SW480 (cell line): ENCODE data around the gene CDH24.
A peak's percentile ranks its signal among the peaks of the same experiment; 100 is the strongest.
"Not testable (repeated sequence)": the region's sequence is repeated elsewhere in the genome, so short reads cannot be mapped to it uniquely, and the experiment has no call there.

Source experiments
- DNase-seq: peaks from one replicate; pipeline ENCODE4 v3.0.0-alpha.2; 2016; ENCODE audit warnings: low spot score

The CDH24 gene

DNA sequence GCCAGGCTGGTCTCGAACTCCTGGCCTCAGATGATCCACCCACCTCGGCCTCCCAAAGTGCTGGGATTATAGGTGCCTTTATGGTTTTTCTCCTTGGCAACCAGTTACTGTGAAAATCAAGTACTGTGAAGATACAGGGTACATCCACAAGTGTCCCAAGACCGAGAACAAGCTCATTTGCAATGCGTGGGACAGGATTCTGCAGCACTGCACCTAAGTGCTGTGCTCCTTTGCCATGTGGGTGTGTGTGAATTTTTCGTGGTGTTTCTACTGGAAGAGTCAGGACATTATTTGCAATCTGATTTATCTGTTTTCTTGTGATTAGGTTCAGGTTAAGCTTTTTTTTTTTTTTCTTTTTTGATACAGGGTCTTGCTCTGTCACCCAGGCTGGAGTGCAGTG lies 40.2 kb downstream of the CDH24 start:
- no peak for DNase-seq

DNA sequence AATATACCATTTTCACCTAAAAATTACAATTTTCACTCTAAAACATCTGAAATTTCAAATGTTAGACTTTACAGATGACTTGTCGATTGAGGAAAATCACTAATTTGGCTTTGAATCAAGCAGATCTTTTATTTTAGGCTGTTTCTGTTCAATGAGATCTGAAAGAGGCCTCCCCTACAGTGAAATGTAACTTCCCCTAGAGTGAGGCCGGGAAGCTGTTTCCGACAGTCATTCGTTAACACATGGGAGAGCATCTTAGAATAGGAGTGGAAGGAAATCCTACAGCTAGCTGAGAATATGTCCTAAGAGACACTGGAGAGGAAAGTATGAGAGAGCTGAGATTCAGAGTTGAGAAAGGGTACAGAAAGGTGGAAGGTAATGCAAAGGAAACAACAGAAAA lies 41.7 kb downstream of the CDH24 start:
- DNase-seq = no peak

DNA sequence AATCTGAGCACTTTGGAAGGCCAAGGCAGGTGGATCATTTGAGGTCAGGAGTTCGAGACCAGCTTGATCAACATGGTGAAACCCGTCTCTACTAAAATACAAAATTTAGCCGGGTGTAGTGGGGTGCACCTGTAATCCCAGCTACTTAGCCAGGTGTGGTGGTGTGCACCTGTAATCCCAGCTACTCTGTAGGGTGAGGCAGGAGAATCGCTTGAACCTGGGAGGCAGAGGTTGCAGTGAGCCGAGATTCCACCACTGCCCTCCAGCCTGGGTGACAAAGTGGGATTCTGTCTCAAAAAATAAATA lies 43.6 kb downstream of the CDH24 start:
- DNase-seq = not testable (repeated sequence)

DNA sequence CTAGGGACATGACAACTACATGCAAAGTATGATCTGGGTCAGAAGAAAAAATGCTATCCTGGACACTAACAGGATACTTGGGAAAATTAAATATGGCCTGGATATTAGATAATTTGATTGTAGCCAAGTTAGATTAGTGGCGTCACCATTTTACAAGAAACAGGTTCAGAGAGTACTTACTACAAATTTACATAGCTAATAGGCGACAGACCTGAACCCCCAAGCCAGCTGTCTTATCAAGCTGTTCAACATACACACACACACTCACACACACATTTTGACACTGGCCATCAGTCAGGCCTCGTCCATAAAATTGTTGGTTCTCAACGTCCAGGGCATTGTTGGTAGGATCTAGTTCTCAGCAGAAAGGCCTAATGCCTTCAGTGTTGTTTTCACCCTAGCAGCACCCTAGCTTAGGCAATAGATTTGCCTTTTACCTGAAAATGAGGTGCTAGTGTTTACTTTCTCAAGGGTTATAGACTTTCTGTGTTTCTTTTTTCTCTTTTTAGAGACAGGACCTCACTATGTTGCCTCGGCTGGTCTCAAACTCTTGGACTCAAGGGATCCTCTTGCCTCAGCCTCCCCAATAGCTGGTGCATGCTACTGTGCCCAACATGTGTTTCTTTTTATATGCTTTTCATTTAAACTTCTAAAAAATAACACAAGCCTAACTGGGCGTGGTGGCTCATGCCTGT lies 44.1 kb downstream of the CDH24 start:
- DNase-seq = no peak

DNA sequence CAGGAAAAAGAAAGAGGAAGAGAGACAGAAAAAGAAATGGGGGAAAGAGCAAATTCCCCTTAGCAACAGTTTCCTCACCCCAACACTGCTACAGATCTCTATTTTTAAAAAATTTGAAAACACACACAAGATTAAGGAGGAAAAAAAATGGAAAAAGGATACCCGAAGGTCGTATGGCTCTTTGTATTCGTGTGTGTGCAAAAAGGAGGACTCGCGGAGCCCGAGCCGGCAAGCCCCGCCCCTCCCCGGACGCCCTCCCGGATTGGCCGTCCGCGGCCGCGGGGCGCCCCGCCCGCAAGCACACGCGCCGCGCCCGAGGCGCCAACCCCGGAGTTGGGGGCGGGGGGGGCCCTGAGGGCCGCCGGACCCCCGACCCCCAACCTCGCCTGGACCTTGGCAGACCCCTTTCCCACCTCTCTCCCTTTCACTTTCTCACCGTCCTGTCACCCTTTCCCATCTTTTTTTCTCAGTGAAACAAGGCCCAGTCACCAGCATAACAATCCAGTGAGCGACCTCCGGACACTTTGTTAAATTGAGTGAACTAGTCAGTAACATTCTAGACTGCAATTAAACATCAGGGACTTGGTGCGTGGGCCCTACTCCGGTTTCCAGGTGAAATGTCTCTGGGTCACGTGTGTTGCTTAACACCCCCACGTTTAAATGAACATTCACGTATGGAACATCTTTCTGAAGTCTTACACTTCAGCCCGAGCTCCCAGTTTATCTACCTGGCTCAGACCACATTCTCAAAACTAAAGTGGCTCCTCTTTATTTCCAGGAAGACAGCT lies 47.2 kb downstream of the CDH24 start, which contains the start of gene C14orf93:
Gene C14orf93 (minus strand): TSS at position 205 of the 788 bp plus-strand sequence. CDS start 11,120 bp downstream, outside the sequence.
- peak; percentile 69 for DNase-seq

DNA sequence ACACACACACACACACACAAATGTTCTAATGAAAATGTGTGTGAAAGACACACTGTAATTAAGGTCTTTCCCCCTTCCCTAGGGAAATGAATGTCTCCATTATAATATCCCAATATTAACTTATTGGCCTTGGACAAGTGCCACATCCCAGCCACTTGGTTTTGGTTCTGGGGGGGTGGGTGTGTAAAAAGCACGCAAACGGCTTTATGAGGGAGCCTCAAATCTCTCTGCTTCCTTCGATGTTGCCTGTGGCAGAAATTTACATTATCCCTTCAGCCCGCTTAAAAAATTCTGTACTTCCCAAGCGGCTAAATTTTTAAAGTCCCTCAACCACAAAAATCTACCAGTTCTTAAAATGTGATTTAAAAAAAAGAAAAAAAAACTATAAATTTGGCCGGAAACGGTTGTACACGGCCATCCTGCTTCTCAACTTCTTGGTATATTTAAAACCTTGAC lies 47.8 kb downstream of the CDH24 start:
- no peak for DNase-seq

DNA sequence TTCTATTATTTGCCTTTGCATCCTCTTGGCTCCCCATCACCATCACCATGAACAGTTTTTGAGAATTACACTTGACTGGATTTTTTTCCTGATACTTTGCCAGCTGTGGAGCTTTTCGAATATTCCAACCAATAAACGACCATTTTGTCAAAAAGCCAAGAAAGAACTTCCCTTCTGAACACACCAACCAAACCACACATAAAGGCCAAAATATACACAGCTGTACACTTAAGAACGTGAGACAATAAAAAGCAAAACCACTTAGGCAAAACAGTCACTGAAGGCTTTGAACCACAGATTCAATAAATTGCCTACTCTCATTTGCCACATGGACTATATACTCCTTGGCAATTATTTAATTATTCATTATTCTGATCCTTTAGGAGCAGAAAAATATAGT lies 48.5 kb downstream of the CDH24 start:
- DNase-seq = no peak

DNA sequence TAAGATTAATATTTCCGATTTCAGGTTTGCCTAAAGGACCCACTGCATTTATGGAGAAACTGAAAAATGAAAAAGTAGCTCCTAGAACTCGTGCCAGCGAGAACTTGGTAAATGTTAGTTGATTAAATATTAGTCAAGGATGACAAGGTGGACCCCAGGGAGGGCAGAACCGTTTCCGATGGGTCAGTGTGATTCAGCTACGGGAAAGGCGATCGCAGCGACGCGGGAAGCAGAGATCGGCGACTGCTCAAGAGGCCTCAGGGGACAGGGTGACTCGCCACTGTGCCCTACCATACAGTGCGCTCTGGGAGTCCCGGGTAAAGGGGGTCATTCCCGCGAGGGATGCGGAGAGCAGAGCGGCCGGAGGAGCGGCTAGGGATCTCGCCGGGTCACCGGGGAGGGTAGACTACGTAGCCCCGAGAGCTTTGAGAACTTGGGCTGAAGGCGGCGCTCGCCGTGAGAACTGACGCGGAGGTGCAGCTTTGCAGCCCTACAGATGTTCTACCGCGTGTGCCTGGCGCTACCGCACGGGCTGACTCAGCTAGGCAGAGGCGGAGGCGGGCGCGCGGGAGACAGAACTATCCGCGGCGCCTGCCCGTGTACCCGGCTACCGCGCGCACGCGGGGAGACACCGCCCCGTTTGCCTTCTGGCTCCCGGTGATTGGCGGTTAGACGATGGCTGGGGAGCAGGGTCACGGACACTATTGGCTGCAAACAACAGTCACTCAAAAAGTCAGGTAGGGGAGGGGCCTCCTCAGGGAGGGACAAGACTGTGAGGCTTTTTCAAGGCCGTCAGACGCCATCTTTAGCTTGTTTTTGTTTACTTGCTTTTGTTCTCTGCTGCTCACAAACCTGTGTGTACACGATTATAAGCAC lies 50.5 kb downstream of the CDH24 start:
- peak; percentile 97 for DNase-seq

DNA sequence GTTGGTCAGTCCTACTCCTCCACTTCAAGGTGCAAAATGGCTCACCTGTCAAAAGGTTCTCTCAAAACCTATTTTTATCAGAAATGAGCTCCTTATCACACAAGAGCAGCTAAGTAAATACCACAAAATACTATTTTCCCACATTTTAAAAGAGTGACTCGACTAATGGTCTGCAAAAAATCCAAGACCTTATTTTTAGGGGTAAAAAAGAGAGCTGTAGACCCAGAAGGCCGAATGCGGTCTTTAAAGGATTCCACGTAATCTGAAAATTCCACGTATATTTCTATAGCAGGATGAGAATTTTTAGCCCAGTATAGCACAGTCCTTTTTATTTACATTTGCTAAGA lies 51.2 kb downstream of the CDH24 start:
- DNase-seq = no peak

DNA sequence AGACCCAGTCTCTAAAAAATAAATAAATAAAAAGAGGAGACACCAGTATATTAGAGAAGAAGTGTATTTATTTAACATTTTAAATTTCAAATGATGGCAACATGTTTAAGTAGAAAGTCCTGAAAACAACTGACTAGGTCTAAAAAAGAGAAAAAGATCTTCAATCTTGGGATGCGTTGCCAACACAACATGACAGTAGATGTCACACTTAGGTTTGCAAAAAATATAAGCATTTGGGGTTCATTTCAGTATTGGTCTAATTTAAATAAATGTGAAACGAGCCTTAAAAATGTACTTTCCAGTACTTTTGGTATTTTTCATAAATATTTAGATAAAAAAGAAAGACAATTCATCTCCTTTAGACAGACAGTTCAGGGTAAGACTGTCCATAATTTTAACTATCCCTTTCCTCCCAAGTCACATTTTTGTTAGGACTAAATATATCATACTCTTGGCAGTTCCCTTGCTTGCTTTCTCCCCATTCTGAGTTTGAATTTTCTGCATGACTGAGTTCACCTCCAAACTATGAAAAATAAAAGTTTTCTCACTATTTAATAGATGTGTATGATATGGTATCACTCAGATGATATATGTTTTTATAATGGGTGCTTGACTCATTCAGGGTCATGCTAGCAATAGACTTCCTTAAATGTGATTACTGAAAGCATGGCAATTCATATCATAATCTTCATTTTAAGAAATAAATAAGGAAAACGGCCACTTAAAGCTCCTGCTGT lies 51.7 kb downstream of the CDH24 start:
- no peak for DNase-seq

DNA sequence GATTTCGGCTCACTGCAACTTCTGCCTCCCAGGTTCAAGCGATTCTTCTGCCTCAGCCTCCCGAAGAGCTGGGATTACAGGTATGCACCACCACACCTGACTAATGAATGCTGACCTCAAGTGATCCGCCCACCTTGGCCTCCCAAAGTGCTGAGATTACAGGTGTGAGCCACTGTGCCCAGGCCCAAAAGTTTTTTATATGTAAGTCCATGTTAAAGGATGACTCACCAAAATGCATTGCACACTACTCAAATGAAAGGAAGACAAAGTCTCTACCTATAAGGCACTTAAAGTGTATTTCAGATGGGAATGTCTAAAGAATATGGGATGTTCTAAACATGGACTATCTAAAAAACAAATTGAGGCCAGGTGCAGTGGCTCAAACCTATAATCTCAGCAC lies 53.0 kb downstream of the CDH24 start:
- DNase-seq = not testable (repeated sequence)

DNA sequence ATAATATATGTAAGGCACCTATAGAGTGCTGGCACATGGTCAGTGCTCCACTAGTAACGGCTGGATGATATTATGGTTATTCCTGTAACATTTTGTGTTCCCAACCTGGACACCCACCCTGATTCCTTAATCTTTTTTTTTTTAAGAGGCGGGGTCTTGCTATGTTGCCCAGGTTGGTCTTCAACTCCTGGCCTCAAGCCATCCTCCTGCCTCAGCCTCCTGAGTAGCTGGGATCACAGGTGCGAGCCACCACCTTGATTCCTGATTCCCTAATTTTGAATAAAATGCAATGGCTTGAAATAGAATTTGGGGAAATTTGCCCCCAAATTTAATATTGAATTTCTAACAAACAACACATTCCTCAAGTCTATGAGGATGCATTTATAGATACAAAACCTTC lies 54.7 kb downstream of the CDH24 start:
- no peak for DNase-seq

DNA sequence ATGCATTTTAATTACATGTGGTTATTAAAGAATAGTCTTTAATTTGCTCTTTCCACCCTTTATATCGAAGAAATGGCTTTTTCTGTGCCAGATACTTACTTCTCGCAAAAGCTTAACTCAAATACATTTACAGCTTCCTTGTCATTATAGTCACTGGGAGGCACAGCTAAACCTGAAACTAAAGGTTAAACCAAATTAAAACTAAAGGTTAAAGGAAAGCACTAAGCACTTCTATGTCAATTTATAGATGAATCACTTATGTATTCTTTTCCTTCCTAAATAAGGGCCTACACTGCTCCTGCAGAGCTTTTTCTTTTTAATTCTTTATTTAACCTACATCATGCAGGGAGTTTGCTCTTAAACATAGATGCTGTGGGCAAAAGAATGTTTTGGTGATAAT lies 56.5 kb downstream of the CDH24 start:
- no peak for DNase-seq

DNA sequence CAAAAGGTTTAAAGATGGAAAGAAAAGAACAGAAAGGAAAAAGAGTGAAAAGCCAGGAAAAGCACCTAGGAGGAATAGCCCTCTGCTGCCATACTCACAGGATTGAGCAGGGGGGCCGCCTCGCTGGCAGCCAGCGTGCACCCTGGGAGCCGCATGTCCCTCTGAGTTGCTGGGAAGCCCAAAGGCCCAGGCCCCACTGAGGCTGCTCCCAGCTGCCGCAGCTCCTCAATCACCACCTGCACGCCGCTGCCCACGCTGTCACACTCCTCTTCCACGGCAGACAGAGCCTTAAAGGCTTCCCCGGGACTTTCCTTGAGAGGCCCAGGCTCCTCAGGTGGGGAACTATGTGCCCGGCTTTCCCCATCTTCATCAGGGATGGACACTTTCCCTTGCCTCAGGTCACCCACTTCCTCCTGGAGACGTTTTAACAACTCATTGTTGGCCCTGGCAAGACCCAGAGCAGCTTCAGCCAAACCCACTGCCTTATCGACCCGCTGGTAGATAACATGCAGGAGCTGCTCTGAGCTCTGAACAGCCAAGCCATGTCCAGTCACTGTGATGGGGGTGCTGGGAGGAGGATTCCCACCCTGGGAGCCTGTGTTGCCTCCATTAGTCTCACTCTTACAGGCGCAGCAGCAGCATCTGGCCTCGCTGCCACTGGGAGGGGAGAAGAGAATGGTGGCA lies 58.8 kb downstream of the CDH24 start:
- no peak for DNase-seq

DNA sequence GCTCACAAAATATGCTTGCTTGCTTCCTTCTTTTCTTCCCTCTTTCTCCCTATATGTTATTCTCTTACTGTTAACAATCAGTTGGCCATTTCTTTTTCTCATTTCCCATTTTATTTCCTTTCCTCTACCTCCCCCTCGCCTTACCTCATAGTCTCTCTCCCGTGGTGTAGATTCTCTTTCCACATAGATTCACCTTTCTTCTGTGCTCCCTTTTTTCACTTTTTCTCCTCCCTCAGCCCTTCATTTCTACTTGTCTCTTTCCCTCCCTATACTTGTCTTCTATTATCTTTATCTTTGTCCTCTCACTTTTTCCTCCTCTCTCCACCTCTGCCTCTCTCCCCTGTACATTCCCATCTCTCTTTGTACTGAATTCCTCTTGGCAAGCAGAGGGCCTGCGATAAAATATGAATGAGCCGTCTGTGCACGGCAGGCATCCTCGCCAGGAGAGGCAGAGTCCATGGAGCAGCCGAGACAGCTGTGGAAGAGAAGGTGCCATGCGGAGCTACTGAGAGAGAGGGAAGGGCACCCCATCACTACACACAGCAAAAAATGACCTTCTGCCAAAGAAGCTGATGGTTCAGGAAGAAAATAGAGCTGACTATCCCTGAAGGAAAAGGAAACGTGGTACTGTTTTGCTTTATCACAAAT lies 59.5 kb downstream of the CDH24 start:
- no peak for DNase-seq
